BJ (cell line): ENCODE data around the gene CCHCR1. TPM values are rescaled to one million over a fixed set of nuclear protein-coding genes. Genes with fewer than 3 reads are reported as not detected.

ENCODE experiments used
- CTCF ChIA-PET: fragments of 350-600 bp; formaldehyde crosslinking; extraction: SDS; loops from one replicate; lab custom pipeline; 2021; ENCODE audit warnings: antibody characterized with exemption, inconsistent platforms; lab: Yijun Ruan, JAX
- POLR2A ChIA-PET: fragments of 300-600 bp; sonication (Branson Sonifier 250); formaldehyde crosslinking; extraction: SDS; loops from one replicate; lab custom pipeline; 2021; ENCODE audit warnings: antibody characterized with exemption; lab: Charles Lee
- DNase-seq: peaks from one replicate; pipeline ENCODE4 v3.0.0-alpha.2; 2011; ENCODE audit warnings: low read depth
- H3K27me3 ChIP-seq: 2 replicates; pipeline ENCODE4 v1.6.0; 2011; ENCODE audit warnings: low read length; ENCODE audit not compliant: control insufficient read depth, insufficient read depth
- H3K36me3 ChIP-seq: 2 replicates; pipeline ENCODE4 v1.5.1; 2011; ENCODE audit warnings: low read length; ENCODE audit not compliant: control insufficient read depth, insufficient read depth
- H3K4me3 ChIP-seq: 2 replicates; pipeline ENCODE4 v1.5.1; 2011; ENCODE audit warnings: low read depth, mild to moderate bottlenecking, control low read depth, low read length
- CTCF ChIP-seq: IDR thresholded peaks from 2 replicates; pipeline ENCODE4 v1.5.1; 2011; ENCODE audit warnings: low read depth, mild to moderate bottlenecking, control low read depth, inconsistent platforms, low read length, moderate library complexity; ENCODE audit not compliant: insufficient read depth
- polyA plus RNA-seq: library from polyadenylated mRNA; depleted of rRNA; stranded (reverse); fragments of >200 nt; gene quantifications from 2 replicates; pipeline ENCODE4 v1.2.3, GENCODE V29; 2011

CCHCR1 gene
- polyA plus RNA-seq, 1 experiment = 15.5 TPM

GRCh38 chr6:31130751-31131150, 26.9 kb downstream of the CCHCR1 start:
- Histone ChIP-seq H3K27me3 (no peaks in the 10 kb centered on the region; the same call in 1 of the 2 replicates), H3K4me3 (no peak overlapping the region), H3K36me3 (no peaks in the 10 kb centered on the region)
- ChIA-PET CTCF (interaction anchor here (0.6 to 8.2 kb wide), 6 partner anchors 14 to 236 kb away, joined by 3 to 66 read pairs (median 6); no protein-coding TSS in a partner anchor), POLR2A (no interaction called here)
- TF ChIP-seq CTCF = no peak
- no peak for DNase-seq

- Histone ChIP-seq H3K36me3 (no peaks in the 10 kb centered on the region), H3K4me3 (no peak overlapping the region), H3K27me3 (no peaks in the 10 kb centered on the region; the same call in 1 of the 2 replicates)
- DNase-seq = no peak
- TF ChIP-seq CTCF = no peak
- POLR2A ChIA-PET = no interaction called here
- CTCF ChIA-PET = interaction anchor here (0.6 to 8.2 kb wide), 12 partner anchors 9 to 238 kb away, joined by 3 to 66 read pairs (median 3); partner anchors contain the start of genes PSORS1C1, PSORS1C2 and VARS2
Measured at GRCh38 chr6:31129130-31129529, 28.5 kb downstream of the CCHCR1 start.

- ChIA-PET CTCF (interaction anchor here (0.6 to 8.2 kb wide), 20 partner anchors 7 to 239 kb away, joined by 3 to 66 read pairs (median 4); partner anchors contain the start of genes PSORS1C1, PSORS1C2 and TCF19), POLR2A (no interaction called here)
- no peaks in the 10 kb centered on the region for H3K36me3 ChIP-seq
- H3K4me3 ChIP-seq = no peak overlapping the region
- no peaks in the 10 kb centered on the region; the same call in 1 of the 2 replicates for H3K27me3 ChIP-seq
- DNase-seq = no peak
- TF ChIP-seq CTCF = peak; percentile 92
Measured at GRCh38 chr6:31128093-31128676, 29.4 kb downstream of the CCHCR1 start.

GRCh38 chr6:31126396-31127175, 31.0 kb downstream of the CCHCR1 start:
- Histone ChIP-seq H3K36me3 (no peaks in the 10 kb centered on the region), H3K4me3 (no peak overlapping the region), H3K27me3 (no peaks in the 10 kb centered on the region; the same call in 1 of the 2 replicates)
- ChIA-PET CTCF (interaction anchor here (0.6 to 4.3 kb wide), 15 partner anchors 8 to 673 kb away, joined by 3 to 30 read pairs (median 6); partner anchors contain the start of genes PSORS1C1, PSORS1C2 and TCF19), POLR2A (no interaction called here)
- DNase-seq = no peak
- TF ChIP-seq CTCF = no peak
